ENCODE measurements around the gene ZNF628.

Gene ZNF628

GRCh38 chr19:55461259-55461973 is 15.0 kb upstream of the ZNF628 start, which contains the start of gene ISOC2:
TSS of gene ISOC2 (minus strand) at chr19:55461642. CDS start at chr19:55456486, 5,156 bp downstream.
- Histone ChIP-seq H3K4me3 (ENCODE audit: low read length) (peak within 1 kb of the TSS; percentile 93), H3K4me1 (ENCODE audit: control insufficient read depth, low read length) (peaks cover 18% of the 10 kb centered on the region), H3K36me3 (ENCODE audit: control insufficient read depth, low read length) (no peaks in the 10 kb centered on the region), H3K79me2 (ENCODE audit: control insufficient read depth, low read length) (peaks cover 16% of the 10 kb centered on the region), H3K9me2 (replicated peaks; ENCODE audit: control insufficient read depth, low read length) (no peaks in the 10 kb centered on the region), H3K9me3 (ENCODE audit: control insufficient read depth, insufficient read depth, low read length) (no peaks in the 10 kb centered on the region), H3F3A (ENCODE audit: control insufficient read depth, insufficient read depth) (peaks cover 11% of the 10 kb centered on the region), H3K27ac (ENCODE audit: low read depth, low read length) (peak within 1 kb of the TSS; percentile 51), H3K4me2 (ENCODE audit: low read length) (peak within 1 kb of the TSS; percentile 98), H4K20me1 (ENCODE audit: control insufficient read depth, insufficient read depth, low read depth, low read length) (0 out of 2 replicates have a peak, but pooled peaks cover 3% of the 10 kb centered on the region), H3K27me3 (ENCODE audit: control insufficient read depth, low read length) (no peaks in the 10 kb centered on the region)
- no peak for TF ChIP-seq EZH2phosphoT487 (IDR thresholded peaks at IDR 0.05; ENCODE audit: borderline replicate concordance, low read length)
- TF ChIP-seq, protein P1, sequence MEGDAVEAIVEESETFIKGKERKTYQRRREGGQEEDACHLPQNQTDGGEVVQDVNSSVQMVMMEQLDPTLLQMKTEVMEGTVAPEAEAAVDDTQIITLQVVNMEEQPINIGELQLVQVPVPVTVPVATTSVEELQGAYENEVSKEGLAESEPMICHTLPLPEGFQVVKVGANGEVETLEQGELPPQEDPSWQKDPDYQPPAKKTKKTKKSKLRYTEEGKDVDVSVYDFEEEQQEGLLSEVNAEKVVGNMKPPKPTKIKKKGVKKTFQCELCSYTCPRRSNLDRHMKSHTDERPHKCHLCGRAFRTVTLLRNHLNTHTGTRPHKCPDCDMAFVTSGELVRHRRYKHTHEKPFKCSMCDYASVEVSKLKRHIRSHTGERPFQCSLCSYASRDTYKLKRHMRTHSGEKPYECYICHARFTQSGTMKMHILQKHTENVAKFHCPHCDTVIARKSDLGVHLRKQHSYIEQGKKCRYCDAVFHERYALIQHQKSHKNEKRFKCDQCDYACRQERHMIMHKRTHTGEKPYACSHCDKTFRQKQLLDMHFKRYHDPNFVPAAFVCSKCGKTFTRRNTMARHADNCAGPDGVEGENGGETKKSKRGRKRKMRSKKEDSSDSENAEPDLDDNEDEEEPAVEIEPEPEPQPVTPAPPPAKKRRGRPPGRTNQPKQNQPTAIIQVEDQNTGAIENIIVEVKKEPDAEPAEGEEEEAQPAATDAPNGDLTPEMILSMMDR (IDR thresholded peaks at IDR 0.05; ENCODE audit: low read depth, low read length, poor library complexity, severe bottlenecking): no peak

DNA sequence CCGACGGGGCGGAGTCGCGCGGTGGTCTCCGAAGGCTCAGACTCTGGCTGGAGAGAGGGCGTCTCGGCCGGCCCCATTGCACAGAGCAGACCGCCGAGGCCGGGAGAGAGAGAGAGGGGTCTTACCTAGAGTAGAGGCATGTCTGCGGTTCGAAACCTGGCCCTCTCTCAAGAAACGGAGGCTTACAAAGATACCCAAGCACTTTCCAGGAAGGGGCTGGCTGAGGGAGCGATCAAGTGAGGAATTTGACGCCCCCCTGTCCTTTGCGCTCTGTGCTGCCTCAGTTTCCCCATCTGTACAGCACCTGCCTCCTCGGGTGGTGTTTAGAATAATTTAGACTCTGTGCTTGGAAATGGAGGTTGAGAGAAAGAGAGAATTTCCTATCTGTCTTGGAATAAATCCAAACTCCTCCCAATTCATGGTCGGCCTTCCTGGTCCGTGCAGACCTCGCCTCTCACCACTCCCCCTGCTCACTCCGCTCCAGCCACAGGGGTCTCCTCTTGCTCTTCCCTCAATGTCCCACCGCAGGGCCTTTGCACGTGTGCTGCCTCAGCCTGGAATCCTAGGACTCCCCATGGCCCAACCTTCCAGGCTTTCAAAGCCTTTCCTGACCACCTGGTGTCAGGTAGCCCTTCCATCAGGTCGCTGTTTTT is 14.3 kb upstream of the ZNF628 start:
- Histone ChIP-seq H3F3A (ENCODE audit: control insufficient read depth, insufficient read depth) (peaks cover 11% of the 10 kb centered on the region), H3K79me2 (ENCODE audit: control insufficient read depth, low read length) (peaks cover 16% of the 10 kb centered on the region), H3K4me1 (ENCODE audit: control insufficient read depth, low read length) (peaks cover 18% of the 10 kb centered on the region), H3K4me3 (ENCODE audit: low read length) (peak overlapping the region; percentile 78), H4K20me1 (ENCODE audit: control insufficient read depth, insufficient read depth, low read depth, low read length) (0 out of 2 replicates have a peak, but pooled peaks cover 3% of the 10 kb centered on the region), H3K4me2 (ENCODE audit: low read length) (peak overlapping the region; percentile 91), H3K27me3 (ENCODE audit: control insufficient read depth, low read length) (no peaks in the 10 kb centered on the region), H3K36me3 (ENCODE audit: control insufficient read depth, low read length) (no peaks in the 10 kb centered on the region), H3K9me3 (ENCODE audit: control insufficient read depth, insufficient read depth, low read length) (no peaks in the 10 kb centered on the region), H3K9me2 (replicated peaks; ENCODE audit: control insufficient read depth, low read length) (no peaks in the 10 kb centered on the region), H3K27ac (ENCODE audit: low read depth, low read length) (no peak overlapping the region)
- TF ChIP-seq, protein P1 (IDR thresholded peaks at IDR 0.05; ENCODE audit: low read depth, low read length, poor library complexity, severe bottlenecking): no peak
- no peak for TF ChIP-seq EZH2phosphoT487 (IDR thresholded peaks at IDR 0.05; ENCODE audit: borderline replicate concordance, low read length)

DNA sequence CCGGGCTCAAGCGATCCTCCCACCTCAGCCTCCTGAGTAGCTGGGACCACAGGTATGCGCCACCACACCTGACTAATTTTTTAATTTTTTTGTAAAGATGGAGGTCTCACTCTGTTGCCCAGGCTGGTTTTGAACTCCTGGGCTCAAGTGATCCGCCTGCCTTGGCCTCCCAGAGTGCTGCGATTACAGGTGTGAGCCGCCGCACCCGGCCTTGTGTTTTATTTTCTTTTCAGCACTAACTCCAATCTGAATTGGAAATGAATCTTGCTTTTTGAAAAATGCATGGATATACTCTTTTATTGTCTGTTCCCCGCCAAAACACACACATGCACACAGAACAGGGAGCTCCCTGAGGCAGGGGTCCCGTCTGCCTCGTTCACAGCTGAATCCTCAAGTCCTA is 13.7 kb upstream of the ZNF628 start:
- Histone ChIP-seq H3F3A (ENCODE audit: control insufficient read depth, insufficient read depth) (peaks cover 11% of the 10 kb centered on the region), H3K4me1 (ENCODE audit: control insufficient read depth, low read length) (peaks cover 18% of the 10 kb centered on the region), H3K27ac (ENCODE audit: low read depth, low read length) (no peak overlapping the region), H3K9me3 (ENCODE audit: control insufficient read depth, insufficient read depth, low read length) (no peaks in the 10 kb centered on the region), H3K4me3 (ENCODE audit: low read length) (no peak overlapping the region), H4K20me1 (ENCODE audit: control insufficient read depth, insufficient read depth, low read depth, low read length) (0 out of 2 replicates have a peak, but pooled peaks cover 3% of the 10 kb centered on the region), H3K36me3 (ENCODE audit: control insufficient read depth, low read length) (no peaks in the 10 kb centered on the region), H3K79me2 (ENCODE audit: control insufficient read depth, low read length) (peaks cover 16% of the 10 kb centered on the region), H3K9me2 (replicated peaks; ENCODE audit: control insufficient read depth, low read length) (no peaks in the 10 kb centered on the region), H3K27me3 (ENCODE audit: control insufficient read depth, low read length) (no peaks in the 10 kb centered on the region), H3K4me2 (ENCODE audit: low read length) (no peak overlapping the region; the same call in 1 of the 2 replicates)
- no peak for TF ChIP-seq EZH2phosphoT487 (IDR thresholded peaks at IDR 0.05; ENCODE audit: borderline replicate concordance, low read length)
- TF ChIP-seq, protein P1 (IDR thresholded peaks at IDR 0.05; ENCODE audit: low read depth, low read length, poor library complexity, severe bottlenecking): no peak

Measured in DOHH2 (cell line).